NCI-H82 (cell line): ENCODE data around the gene TNNC1.

Experiments used
- DNase-seq: peaks from one replicate; lab custom pipeline; 2025; lab: John Stamatoyannopoulos, UW

TNNC1 gene

DNA sequence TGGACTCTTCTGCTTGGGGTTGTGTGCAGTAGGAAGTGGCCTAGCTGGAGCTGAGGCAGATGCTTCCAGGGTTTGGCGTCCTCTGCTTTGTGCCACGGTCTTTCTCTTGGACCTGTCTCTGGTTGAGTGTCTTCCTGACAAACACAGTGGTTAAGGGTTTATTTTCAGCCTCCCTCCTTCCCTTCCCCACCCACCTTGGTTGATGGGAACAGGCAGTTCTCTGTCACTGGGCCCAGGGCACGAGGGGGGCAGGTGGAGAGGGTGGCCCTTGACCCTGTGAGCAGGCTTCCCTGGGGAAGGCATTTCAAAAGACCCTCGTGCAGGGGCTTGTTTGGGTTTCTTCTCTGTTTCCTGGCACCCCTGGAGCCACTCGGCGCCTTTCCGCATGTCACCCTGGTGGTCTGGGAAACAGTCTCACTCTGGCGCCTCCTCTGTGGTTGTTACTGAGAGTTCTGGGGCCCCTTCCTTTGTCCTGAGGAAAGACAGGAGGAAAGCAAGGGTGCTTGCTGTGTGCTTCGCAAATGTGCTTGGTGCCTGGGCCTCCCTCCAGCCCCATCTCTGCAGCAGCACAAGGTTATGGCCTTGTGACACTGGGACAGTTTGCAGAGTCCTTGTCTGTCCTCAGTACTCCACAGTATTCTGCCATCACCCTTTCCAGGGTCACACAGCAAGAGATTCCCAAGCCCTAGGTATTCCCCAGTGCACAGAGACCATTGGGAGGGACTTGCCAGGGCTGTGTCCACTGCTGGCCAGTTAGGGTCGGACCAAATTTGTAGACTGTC lies 31.0 kb upstream of the TNNC1 start:
- no peak for DNase-seq

- no peak for DNase-seq
Measured at GRCh38 chr3:52483577-52484381, 29.9 kb upstream of the TNNC1 start.

DNA sequence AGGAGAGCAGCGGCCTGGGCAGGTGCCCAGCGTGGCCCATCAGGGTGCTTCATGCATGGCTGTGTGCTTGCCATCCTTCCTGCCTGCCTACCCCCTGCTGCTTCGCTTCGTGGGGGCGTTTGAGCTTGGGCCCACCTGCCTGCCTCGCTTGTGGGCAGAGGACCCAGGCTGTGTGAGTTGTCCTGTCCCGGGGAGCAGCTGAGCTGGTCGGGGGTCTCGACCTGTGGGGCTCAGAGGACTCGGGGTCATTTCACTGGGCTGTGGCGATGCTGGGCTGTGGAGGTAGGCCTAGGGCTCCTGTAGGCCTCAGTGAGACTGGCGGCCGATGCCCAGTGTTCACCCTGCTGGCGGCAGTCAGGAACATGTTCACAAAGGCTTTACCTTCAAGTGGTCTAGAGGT lies 29.2 kb upstream of the TNNC1 start:
- no peak for DNase-seq

DNA sequence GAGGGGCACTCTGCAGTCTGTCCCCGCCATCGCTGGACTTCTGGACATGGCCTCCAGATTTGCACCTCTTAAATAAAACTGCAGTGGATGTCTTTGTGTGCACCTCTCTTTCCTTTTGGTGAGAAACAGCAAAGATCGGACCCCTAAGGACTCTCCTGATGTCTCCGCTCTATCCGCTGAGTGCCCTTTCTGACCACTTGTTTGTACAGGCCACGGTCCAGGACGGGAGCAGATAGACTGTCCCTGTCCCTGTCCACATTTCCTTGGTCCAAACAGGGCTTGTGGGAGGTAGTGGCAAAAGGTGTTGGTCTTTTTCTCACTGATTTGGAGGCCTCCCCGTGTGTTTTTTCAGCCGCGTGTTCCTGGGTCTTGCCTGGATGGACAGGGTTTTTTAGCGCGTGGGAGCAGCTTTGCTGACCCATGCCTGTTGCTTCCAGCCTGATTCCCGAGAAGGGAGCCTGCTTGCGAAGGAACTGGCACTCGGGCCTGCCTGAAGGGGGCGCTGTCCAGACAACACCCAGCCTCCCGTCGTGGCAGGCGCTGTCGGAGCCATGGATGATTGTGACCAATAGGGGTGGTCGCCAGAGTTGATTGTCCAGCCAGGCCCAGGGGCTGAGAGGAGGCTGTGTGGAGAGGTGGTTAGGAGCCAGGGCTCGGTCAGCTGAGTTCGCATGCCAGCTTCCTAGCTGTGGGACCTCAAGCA lies 28.1 kb upstream of the TNNC1 start:
- DNase-seq: peak; percentile 49

DNA sequence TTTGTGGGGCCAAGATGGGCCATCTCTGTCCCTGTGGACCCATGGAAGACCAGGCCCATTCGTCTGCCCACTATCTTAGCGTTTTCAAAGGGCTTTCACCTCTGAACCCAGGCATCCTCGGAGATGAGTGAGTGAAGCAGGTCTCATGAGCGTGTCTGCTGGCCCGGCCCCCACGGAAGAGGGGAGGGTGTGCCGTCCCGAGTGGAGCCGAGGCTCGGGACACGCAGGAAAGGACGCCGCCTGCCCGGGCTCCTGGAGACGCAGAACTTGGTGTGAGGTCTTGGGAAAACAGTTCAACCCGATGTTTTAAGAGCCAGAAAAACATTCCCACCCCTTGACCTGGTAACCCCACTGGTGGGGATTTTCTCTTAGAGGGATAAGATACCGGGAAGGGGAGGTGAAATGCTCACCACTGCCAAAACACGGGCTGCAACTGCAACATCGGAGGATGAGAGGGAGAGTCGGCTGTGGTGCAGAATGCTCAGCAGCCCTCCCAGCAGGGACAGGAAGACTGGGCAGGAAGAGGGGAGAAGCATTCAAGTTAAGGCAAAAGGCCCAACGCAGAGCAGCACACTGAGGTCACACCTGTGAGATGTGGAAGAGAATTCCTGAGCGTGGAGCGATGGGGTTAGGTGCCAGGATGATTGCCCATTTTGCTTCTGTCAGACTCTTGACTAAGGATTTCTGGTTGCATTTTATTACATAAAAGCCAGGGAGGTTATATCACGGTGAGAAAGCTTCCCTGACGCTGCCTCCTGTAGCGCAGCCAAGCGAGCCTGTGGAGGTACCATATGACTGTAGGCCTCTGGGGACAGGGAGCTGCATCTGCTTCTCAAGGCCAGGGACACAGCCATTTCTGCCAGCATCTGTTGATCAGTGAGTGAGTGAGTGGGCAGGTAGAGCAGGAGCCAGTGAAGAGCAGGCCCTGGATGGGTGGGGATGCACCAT lies 27.2 kb upstream of the TNNC1 start:
- DNase-seq: peak; percentile 22

GRCh38 chr3:52479877-52480575 lies 26.2 kb upstream of the TNNC1 start:
- DNase-seq: no peak

GRCh38 chr3:52479037-52479876 lies 25.4 kb upstream of the TNNC1 start:
- DNase-seq: no peak

DNA sequence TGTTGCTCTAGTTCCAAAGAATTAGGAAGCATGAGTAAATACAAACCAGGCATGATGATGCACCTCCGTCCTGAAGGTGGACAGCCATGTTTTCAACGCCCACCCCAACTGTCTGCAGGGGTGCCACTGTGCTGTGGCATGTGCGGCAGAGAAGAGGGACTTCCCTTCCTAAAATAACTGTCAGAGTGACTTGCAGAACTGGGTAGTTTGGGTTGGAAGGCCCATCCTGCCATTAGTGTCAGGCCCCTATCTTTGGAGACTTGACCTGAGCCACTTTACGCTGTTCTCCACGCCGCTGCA lies 23.9 kb upstream of the TNNC1 start:
- DNase-seq: no peak

DNA sequence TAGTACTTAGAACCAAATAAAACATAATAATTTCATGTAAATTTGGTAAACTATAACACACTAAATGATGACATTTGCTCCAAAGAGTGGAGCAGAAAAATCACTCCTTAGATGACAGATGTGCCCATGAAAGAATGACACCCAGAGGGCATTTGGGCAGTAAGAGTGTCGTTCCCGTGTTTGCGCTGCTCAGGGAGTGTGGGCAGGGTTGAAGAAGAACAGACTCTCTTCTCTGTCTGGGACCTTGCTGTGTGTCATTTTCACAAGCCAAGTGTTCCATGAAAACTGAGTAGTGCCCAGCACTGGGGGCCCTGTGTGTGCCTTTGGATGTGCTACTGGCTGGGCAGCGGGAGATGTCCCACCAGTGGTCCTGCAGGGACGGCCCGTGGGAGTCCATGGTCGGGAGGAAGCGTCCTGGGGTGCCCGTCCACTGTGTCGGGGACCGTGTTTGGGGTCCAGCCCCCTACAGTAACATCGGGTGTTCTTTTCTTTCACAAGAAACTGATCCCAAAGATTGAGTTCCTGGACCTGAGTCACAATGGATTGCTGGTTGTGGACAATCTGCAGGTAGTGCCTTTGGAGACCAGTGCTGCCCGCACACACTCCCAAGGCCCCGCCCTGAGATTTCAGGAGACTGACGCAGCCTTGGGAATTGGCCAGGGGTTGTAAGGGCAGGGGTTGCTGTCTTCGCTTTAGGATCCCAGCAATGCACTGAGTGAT lies 23.4 kb upstream of the TNNC1 start:
- no peak for DNase-seq

- DNase-seq: no peak
Measured at GRCh38 chr3:52473026-52473425, 19.2 kb upstream of the TNNC1 start.

GRCh38 chr3:52472239-52473000 lies 18.6 kb upstream of the TNNC1 start:
- DNase-seq: no peak

GRCh38 chr3:52471371-52472238 lies 17.8 kb upstream of the TNNC1 start:
- no peak for DNase-seq

DNA sequence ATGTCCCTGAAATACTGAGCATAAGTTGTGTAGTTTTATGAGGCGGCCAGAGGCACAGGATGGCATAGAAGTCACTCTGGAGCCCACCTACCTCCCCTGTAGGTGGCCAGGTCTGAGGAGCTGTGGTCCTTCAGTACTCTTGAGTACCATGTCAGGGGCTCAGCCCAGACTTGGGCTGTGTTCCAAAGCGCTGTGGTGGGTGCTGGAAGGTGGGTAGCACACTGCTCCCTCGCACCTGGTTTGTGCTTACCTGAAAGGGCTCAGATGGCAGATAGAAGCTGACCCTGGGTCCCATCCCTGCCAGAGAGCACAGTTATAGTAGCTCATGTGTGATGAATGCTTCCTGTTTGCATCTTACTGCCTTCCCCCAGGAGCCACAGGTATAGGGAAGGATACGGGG lies 17.1 kb upstream of the TNNC1 start:
- DNase-seq: no peak

DNA sequence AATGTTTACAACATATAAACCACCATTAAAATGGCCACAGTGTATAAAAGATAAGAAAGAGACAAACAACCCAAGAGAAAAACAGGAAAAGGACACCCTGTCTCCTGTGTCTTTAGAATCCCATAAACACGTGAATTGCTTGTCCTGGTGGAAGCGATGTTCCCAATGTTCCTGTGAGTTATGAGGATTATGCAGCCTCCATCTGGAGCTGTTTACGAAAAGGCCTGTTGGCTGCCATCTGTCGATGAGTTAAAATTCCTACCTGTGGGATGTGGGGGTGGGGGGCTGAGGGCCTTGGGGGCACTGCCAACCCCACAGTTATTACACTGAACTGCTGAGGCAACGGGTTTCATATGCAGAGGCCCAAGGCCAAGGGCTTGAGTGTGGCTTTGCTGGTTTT lies 15.2 kb upstream of the TNNC1 start:
- DNase-seq: peak; percentile 96

- peak; percentile 97 for DNase-seq
Measured at GRCh38 chr3:52468336-52468735, 14.5 kb upstream of the TNNC1 start.

GRCh38 chr3:52463416-52463815 lies 9.6 kb upstream of the TNNC1 start:
- DNase-seq: no peak

GRCh38 chr3:52461874-52462273 lies 8.0 kb upstream of the TNNC1 start:
- no peak for DNase-seq
